NCI-H1436 (cell line): Measurements from ENCODE around the gene UIMC1.

ENCODE experiments used
- DNase-seq: peaks from one replicate; lab custom pipeline; 2025; lab: John Stamatoyannopoulos, UW

The UIMC1 gene

DNA sequence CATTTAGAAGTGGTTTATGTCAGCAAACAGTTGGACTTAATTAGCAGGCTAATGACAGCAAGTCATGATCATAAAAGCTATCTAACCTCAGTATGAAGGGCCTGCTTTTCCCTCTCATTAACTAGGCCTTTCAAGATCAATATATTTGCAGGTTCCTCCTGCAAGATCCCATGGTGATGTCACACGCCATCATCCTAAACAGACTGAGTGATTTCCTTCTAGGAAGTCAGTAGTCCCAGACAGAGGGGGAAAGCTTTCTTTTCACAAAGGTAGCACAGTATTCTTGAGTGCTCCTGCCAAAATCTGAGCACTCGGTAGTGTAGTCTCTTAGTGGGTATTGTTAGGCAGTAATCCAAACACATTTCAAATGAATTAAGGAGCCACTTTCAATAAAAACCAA is 52.5 kb downstream of the UIMC1 start:
- DNase-seq, result no peak

DNA sequence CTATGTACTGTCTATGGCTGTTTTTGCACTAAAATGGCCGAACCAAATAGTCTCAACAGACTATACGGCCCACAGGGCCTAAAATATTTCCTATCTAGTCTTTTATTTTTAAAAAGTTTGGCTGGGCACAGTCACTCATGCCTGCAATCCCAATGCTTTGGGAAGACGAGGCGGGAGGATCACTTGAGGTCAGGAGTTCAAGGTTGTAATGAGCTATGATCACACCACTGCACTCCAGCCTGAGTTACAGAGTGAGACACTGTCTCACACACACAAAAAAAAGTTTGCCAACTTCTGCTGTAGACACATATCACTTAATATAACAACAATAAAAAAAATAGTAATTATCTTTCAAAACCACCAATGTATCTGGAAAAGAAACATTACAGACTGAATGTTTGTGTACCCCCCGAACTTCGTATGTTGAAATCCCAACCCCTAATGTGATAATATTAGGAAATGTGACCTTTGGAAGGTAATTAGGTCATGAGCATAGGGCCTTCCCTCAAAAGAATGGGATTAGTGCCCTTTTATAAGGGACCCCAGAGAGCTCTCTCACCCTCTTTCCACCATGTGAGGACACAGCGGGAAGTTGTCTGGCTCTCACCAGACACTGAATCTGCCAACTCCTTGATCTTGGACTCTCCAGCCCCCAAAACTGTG is 53.9 kb downstream of the UIMC1 start:
- no peak for DNase-seq

DNA sequence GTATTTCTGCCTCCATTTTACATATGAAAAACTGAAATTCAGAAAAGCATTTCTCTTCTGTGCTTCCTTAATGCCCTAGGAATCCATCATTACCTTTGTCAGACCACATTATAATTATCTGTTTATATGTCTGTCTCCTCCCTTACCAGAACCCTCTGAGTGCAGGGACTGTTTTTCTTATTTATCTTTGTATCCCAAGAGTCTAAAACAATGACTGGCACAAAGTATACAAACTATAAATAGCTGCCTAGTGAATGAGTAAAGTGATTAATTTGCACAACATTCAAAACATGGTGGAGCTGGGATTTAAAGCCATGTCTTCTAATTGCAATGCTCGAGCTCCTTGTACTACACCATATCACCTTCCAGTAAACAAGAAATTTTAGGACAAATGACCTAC is 58.1 kb downstream of the UIMC1 start:
- DNase-seq, result no peak

DNA sequence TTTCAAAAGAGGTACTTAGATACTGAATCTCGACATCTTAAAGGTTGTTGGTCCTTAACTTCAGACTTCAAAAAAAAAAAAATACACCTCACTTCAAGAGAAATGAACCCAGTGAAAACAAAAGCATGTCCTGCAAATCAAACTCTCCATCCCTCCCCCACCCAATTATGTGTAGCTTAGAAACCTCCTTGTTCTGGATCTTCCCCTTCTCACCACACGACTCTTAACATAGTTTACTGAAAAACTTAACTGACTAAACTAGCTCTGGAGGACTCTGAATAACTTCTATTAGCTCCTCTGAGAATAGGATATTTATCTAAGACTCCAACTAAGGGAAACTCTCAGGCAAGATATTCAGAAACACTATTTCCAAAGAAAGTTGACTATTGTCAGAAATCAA is 58.7 kb downstream of the UIMC1 start:
- no peak for DNase-seq

DNA sequence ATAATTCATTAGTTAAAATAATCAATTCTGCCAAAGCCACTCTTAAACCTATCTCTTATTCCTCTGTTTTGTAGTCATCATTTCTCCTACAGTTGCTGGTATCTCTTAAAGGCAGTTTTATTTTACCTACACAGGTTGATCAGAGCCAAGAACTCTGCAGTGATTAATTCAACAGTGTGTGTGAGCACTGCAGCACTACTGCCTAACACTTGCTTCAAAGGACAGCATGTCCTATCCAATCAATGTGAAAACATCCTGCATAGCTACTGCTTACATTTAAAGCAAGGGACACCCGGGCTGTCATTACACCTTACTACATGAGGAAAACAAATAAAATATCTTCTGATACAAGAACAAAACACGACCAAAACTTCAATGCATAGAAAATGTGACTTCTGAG is 62.3 kb downstream of the UIMC1 start:
- DNase-seq, result no peak

DNA sequence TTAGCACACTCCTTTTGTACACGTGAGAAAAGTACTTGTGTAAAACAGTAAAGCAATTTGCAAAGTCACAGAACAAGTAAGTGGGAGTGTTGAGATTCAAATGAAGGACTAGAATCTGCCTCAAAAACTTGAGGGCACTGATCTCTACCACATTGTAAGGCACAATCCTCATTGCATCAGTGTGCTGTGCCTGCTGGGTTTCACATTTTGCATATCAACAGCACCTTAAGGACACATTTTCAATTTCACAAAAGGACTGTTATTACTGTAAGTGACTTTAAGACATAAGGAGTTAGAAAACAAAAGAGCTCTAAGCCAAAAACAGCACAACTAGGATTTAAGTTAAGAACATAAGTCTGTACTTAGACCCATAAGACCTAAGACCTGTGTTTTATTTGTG is 62.8 kb downstream of the UIMC1 start:
- DNase-seq, result no peak

DNA sequence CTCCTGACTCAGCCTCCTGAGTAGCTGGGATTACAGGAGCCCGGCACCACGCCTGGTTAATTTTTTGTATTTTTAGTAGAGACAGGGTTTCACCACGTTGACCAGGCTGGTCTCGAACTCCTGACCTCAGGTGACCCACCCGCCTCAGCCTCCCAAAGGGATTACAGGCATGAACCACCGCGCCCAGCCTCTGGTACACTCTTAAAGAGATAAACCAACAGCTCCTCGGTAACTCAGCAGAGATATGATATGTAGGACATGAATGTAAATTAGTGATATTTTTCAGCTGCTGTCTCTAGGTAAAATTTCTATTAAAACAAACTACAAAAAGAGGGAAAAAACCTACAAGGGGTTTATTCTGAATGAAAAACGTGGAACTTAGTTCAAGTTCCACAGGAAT is 64.6 kb downstream of the UIMC1 start:
- no peak for DNase-seq

DNA sequence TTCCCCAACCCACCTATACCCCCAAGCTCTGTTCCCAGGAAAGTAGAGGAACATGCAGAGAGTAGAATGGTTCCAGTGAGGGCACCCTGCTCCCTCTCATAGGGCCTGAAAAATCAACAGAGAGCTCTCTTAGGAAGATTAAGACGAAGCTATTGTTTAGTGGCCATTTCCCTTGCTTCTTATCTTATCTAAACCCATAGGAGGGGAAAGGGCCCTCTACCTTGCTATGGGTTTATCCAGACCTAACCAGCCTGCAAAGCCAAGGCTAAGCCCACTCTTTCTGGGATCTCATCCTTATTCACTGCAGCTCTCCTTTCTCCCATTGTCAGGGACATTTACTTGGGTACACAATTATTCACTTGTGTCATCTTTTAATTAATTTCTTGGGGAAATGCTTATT is 68.1 kb downstream of the UIMC1 start:
- no peak for DNase-seq

DNA sequence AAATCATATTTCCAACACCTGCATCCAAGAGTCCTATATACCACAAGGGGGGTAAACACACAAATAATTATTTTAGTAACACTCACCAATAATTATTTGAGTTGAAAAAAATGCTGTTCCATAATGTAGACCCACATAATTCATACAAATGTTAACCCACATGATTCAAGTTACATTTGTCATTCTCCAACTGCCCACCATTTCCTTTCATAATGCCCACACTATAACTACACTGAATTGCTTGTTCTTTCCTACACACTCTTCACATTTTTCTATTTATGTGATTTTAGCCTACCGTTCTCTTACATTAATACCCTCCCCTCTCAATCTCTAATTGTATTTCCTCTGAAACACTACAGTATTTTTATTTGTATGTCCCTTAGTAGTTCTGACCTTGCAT is 71.6 kb downstream of the UIMC1 start:
- no peak for DNase-seq

DNA sequence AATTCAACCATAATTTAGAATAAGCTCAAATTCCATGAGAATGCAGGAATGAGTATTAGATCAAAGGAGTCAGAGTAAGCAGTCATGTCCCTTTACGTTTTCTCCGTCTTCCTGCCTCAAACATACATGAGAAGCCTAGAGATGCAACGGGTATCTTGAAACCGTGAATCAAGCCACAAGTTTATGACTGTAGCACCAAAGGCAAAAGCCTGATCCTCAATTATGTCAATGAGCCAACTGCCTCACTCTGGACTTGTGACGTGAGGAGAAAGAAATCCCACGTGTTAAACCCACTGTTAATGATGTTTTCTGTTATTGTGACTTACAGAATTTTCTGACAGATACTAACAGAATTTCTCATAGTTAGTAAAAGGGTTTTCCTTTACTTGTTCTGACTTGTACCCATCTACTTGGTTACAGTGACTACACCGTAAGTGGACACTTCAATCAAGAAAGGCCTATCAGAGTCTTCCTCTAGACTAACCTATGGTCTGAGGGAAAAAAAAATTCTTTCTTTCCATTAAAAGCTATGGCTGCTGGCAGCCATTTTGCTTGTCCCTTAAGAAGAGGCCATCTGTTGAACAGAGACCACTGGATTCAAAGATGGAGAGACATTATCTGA is 72.2 kb downstream of the UIMC1 start:
- DNase-seq, result no peak

DNA sequence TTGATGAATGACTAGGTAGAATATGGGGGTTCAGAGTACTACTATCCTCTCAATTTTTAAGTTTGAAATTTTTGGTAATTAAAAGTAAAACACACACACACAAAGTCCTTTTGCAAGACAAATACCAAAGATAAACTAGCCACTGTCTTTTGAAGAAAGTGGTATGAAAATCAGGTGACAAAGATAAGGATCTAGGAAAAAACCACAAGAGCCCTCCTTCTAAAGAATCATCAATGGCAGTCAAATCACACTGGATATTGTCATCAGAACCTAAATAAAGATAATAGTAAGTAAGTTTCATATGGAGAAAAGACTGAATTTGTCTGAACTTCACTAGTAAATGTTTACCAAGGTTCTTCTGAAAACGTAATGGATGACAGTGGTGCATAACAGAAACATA is 76.9 kb downstream of the UIMC1 start:
- DNase-seq, result no peak

DNA sequence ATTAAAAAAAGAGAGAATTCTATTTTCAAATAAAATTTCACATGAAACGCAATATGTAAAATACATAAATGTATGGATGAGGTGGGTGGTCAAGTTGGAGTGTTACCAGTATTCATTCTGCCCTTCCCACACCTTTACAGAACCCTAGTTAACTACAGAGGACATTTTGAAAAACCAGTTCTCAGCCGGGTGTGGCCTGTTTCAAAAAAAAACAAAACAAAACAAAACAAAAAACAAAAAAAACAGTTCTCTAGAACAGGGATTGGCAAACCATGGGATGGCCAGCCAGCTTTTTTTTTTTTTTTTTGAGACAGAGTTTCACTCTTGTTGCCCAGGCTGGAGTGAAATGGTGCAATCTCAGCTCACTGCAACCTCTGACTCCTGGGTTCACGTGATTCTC is 79.0 kb downstream of the UIMC1 start:
- DNase-seq, result no peak

DNA sequence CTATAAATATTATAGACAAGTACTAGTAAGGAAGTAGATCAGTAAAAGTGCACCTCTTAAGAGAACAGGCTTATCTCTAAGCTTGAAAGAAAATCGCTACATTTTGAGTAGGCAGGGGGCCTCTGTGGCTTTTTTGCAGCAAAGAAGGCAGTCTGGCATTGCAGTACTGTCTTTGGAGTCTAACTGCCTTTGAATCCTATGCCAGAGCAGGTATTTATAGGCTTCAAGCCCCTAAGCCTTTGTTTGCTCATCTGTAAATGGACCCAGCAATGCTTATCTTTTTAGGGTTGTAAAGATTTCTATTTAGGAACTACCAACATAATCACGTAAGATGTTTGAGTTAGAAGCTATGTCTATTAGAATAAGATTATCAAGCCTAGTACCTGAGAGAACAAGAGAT is 83.8 kb downstream of the UIMC1 start:
- DNase-seq, result no peak

DNA sequence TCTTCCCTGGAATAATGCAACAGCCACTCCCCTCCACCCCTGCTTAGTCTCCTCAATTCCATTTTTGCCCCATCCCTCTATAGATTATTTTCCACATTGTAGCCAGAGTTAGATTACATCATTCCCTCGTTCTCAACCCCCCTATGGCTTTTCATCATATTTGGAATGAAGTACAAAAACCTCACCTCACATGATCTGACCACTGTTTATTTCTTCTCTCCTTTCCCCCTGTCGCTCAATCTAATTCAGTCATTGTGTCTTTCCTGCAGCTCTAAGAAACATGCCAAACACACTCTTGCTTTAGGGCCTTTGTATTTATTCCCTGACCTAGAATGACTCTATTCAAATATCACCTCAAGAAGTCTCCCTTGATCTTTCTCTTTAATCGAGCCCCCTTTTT is 84.9 kb downstream of the UIMC1 start:
- no peak for DNase-seq

DNA sequence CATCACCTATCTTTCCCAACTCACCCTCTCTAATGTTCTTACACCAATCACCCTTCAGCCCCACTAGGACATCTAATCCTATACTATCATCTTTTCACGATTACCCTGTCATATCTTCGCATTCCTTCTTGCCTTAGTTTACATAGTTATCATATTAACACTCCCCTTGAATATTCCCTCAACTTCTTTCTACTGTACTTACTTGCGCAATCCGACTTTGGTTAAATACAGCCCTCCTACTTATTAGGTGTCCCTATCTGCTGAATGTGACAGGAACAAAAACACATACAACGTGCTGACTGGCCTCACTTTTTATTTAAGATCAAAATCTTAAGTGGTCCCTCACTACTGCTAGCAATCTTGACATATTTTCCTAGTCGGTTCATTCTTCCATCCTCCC is 88.0 kb downstream of the UIMC1 start:
- no peak for DNase-seq

DNA sequence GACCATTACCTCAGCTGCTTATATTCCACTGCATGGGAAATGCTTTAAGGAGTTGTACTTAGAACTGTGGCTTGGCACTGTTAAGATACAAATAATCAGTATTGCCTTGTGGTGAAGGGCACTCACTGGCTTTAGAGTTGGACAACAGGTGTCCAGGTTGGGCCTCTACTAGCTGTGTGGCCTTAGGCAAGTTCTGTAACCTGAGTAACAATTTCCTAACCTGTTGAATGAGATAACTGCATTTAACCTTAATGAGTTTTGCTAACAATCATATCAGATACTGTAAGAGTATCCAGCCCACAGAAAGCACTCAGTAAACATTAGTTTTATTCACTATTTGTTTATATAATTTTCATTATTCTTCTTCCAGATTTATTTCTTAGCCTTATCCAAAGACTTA is 90.2 kb downstream of the UIMC1 start:
- no peak for DNase-seq

DNA sequence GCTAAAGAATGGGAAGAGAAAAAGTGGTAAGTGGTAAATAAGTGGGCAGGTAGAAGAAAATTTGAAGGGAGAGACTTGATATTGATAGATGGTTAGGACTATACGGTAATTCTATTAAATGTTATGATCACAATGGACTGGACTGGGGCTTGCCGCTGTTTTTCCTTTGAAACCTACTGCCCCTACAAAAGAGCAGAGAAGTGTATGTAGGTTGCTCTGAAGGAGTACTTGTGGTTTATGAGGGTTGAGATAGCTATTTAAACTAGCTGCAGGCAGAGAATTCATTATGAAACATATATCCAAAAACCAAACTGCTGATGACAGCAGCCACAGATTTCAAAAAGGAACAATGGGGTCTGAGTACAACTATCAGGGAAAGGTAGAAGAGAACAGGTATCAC is 90.7 kb downstream of the UIMC1 start:
- DNase-seq, result no peak

DNA sequence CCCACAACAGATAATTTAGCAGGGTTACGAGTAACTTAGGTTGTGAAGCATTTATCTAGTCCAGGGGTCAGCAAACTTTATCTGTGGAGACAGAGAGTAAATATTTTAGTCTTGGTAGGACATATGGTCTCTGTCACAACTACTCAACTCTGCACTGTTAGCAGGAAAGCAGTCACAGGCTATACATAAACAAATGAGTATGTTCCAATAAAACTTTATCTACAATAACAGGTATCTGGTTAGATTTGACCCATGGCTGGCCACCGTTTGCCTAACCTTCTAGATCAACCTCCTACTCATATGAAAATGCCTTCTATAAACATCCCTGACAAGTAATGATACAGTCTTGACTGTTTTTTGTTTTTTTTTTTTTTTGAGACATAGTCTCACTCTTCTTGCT is 94.5 kb downstream of the UIMC1 start:
- DNase-seq, result no peak

DNA sequence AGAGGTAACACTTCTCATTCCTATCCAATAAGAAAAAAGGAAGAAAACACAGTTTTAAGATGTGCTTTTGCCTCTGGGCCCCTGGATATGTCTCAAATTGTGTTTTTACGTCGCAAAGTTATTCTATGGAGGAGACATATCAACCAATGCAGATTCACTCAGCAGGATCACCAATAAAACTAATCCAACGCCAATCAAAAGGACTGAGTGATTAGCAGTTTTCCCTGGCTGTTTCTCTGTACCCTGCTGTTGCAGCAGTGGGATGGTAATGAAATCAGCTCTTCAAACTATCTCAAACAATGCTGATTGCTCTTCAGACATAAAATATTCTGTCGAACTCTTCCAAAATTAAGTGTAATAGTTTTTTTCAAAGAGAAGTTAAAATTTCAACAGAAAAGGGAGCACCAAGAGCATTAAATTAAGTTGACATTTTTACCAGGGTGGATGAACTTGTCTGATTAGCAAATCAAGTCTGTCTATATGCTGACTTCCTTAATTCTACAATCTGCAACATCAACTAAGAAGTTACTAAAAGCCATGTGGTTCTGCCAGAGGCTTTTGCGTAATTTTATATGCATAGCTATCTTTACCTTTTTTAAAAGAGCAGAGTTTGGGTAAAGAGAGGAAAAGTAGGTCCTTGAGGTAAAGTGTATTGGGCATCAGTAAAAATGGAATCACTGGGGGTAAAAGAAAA is 97.8 kb downstream of the UIMC1 start:
- no peak for DNase-seq

DNA sequence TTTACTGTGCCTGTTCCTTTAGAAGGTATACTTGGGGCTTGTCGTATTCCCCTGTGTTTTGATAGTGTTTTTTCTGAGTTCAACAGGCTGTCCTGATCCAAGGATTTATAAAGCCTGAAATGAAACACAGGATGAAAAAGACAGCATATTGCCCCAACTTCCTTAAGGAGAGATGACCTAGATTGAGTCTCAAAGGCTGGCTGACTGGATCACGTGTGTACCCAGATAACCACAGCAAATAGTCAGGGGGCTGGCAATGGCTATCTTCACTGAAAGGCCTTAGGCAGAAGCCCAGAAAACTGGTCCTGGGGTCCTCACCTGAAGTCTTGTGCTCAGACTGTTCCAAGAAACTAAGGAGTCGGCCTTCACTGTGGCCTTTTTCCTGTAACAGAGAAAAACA is 99.8 kb downstream of the UIMC1 start:
- no peak for DNase-seq

DNA sequence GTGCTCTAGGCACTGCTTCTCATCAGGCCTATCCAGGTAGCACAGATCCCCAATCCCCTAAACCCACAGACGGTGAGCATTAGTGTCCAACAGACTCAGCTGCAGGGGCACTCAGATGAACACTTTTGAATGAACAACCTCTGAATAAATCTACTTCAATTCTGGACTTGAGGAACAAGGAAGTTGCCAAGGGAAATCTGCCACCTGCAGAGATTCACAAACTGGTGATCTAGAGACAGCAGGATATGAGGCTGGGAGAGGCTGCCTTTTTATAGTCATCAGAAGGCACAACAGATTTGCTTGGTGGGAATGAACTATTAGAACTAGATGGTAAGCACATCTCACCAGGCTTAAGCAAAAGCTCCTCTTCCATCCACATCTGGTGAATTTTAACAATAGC is 100.5 kb downstream of the UIMC1 start:
- DNase-seq, result no peak

DNA sequence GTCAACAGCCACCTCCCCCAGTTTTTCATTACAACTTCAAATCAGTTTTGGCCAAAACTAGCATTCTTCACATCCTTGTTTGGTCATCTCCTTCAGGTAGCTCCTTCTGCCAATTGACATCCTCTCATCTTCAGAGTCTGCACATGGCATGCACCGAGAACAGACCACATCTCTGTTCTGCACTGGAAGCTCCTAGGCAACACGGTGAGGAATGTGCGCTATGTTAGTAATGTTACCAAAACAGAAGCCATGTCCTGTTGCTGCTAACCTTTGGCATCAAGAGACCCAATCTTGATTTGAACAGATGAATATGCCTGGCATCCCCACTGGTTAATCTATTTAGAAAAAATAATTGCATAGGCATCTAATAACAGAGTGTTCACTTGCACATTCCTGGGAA is 102.3 kb downstream of the UIMC1 start:
- DNase-seq, result no peak

DNA sequence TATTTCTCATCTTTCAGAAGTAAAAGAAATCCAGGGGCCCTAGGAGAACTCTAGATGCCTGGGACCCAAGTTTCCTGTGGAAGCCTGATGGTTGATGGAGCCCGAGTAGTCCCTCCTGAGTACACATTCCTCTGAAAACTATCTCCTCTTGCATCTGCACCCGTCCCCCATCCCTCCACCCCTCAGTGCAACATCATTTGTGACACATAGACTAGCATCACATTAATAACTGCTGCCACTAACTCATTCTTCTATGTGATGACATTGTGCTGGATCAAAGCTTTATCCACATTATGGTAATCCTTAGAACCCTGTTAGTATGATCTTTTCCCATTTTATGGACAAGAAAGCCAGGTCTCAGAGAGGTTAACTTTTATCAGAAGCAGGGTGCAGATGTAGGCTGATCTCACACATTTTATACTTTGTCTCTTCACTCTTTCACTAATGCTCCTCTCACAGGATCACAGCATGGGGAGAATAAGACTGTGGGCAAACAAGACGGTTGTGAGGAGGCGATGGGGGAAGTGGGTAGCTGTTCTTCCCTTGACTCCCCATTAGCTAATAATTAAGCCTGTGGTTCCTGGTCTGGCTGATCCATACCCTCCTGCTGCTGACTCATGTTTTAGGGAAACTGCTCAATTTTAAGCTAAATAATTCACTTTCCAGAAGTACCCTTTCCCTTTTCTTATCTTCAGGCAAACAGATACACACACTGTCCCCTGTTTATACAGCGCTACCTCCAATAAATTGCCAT is 103.5 kb downstream of the UIMC1 start:
- no peak for DNase-seq
